Testis (tissue), 2 donors: ENCODE results near the gene MOK.
A peak's percentile ranks its signal among the peaks of the same experiment; 100 is the strongest.

Experiments used
- POLR2A ChIP-seq: fragments of 450-650 bp; IDR thresholded peaks from one replicate; pipeline ENCODE4 v1.6.1; 2017; ENCODE audit warnings: antibody characterized with exemption, mild to moderate bottlenecking, moderate library complexity
- TF ChIP-seq, protein P1 (sequence below), 3 experiments: fragments of 450-650 bp in 2 of 3; fragments of 200-600 bp in 1 of 3; sonication (generic) in 1 of 3; IDR thresholded peaks; one replicate each; pipeline ENCODE4 v1.5.1; 2016 to 2019; ENCODE audit warnings: antibody characterized with exemption in 3 of 3, mild to moderate bottlenecking in 2 of 3, moderate library complexity in 1 of 3

- peak; percentile 70 for TF ChIP-seq POLR2A
- TF ChIP-seq, protein P1, sequence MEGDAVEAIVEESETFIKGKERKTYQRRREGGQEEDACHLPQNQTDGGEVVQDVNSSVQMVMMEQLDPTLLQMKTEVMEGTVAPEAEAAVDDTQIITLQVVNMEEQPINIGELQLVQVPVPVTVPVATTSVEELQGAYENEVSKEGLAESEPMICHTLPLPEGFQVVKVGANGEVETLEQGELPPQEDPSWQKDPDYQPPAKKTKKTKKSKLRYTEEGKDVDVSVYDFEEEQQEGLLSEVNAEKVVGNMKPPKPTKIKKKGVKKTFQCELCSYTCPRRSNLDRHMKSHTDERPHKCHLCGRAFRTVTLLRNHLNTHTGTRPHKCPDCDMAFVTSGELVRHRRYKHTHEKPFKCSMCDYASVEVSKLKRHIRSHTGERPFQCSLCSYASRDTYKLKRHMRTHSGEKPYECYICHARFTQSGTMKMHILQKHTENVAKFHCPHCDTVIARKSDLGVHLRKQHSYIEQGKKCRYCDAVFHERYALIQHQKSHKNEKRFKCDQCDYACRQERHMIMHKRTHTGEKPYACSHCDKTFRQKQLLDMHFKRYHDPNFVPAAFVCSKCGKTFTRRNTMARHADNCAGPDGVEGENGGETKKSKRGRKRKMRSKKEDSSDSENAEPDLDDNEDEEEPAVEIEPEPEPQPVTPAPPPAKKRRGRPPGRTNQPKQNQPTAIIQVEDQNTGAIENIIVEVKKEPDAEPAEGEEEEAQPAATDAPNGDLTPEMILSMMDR (IDR thresholded peaks at IDR 0.05), result no peak
These were observed at the start of gene MOK for GRCh38 chr14:102304611-102305506.
